Neural cell (in vitro differentiated cells): ENCODE measurements around the gene P2RX2.

ENCODE experiments used
- CTCF ChIP-seq: fragments of 450-650 bp; IDR thresholded peaks from 2 replicates; pipeline ENCODE4 v1.5.1; 2014; ENCODE audit warnings: antibody characterized with exemption, mild to moderate bottlenecking, moderate library complexity; ENCODE audit not compliant: poor library complexity, severe bottlenecking
- EP300 ChIP-seq: fragments of 450-650 bp; conservative IDR thresholded peaks from 2 replicates; pipeline ENCODE4 v1.6.1; 2014; ENCODE audit warnings: antibody characterized with exemption, mild to moderate bottlenecking, moderate library complexity; ENCODE audit not compliant: poor library complexity, severe bottlenecking
- EZH2 ChIP-seq: fragments of 200-600, 300-800 bp; shearing (Covaris generic), sonication (generic); IDR thresholded peaks from 2 replicates; pipeline ENCODE4 v1.6.1; 2014; ENCODE audit warnings: antibody characterized with exemption, low read length, borderline replicate concordance, mild to moderate bottlenecking; ENCODE audit not compliant: insufficient read depth, poor library complexity, severe bottlenecking
- MXI1 ChIP-seq: fragments of 450-650 bp; conservative IDR thresholded peaks from 2 replicates; pipeline ENCODE4 v1.6.1; 2014; ENCODE audit warnings: antibody characterized with exemption, mild to moderate bottlenecking; ENCODE audit not compliant: poor library complexity, severe bottlenecking
- POLR2AphosphoS5 ChIP-seq: IDR thresholded peaks from 2 replicates; pipeline ENCODE4 v1.6.1; 2012
- RAD21 ChIP-seq: fragments of 450-650 bp; conservative IDR thresholded peaks from 2 replicates; pipeline ENCODE4 v1.6.1; 2014; ENCODE audit warnings: antibody characterized with exemption, mild to moderate bottlenecking, moderate library complexity
- REST ChIP-seq: IDR thresholded peaks from 2 replicates; pipeline ENCODE4 v1.6.1; 2012; ENCODE audit warnings: borderline replicate concordance
- SMC3 ChIP-seq: fragments of 450-650 bp; conservative IDR thresholded peaks from 2 replicates; pipeline ENCODE4 v1.6.1; 2014; ENCODE audit warnings: antibody characterized with exemption, mild to moderate bottlenecking, moderate library complexity; ENCODE audit not compliant: poor library complexity
- TAF1 ChIP-seq: IDR thresholded peaks from 2 replicates; pipeline ENCODE4 v1.6.1; 2012; ENCODE audit warnings: low read depth

GRCh38 chr12:132647858-132648257 is 29.3 kb downstream of the P2RX2 start:
- TF ChIP-seq MXI1 = no peak
- no peak for TF ChIP-seq POLR2AphosphoS5
- no peak for TF ChIP-seq EP300
- TF ChIP-seq RAD21 = no peak
- TF ChIP-seq TAF1 = no peak
- TF ChIP-seq REST = no peak
- no peak for TF ChIP-seq CTCF
- no peak for TF ChIP-seq EZH2
- no peak for TF ChIP-seq SMC3
